ENCODE data around the gene HJV.

HJV gene

DNA sequence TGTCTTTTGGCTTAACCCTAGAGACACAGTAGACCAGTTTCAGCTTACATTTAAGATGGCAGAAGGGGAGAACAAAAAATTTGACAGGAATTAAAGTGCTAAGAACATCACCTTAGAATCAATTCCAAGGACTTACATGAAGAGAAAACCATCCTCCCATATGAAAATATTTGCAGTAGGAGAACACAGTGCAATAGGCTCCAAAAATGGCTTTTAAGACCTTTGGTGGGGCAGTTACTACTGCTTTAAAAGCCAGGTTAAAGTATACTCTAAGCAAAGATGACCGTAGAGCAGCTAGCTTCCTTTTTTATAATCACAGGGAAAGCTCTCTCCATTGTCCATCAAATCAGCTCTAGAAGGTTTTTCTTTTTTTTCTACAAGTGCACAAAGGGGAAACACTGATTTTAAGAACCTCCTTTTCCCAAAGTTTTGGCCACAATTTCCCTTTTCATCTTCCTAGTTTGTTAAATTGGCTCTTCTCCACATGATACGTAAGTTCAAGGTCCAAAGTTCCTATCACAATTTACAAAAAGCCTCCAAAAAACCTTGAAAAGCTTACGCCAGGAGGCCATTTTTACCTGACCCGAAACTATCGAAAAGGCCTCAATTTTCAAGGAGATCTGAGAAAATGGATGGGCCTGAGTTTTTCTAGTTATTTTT is 28.4 kb downstream of the HJV start:
- DNase-seq (ENCODE audit: low read depth): no peak

DNA sequence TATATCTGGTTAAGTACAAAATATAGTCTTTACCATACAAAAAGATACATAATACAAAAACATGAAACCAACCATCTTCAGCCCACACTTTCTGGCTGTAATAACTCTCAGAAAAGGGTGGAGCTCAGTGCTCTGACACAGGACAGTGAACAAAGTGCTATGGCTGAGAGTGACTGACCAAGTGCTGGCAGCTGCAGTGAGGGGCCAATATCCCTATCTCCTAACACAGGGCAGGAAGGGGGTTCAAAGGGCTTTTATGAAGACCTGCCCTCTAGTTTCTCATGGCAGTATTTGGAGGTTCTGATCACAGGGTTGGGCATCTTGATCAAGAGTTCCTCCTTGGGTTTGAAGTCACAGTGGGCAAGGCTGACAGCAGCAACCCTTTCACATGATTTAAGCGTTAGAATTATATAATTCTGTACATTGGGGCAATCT is 29.0 kb downstream of the HJV start:
- no peak for DNase-seq (ENCODE audit: low read depth)

DNA sequence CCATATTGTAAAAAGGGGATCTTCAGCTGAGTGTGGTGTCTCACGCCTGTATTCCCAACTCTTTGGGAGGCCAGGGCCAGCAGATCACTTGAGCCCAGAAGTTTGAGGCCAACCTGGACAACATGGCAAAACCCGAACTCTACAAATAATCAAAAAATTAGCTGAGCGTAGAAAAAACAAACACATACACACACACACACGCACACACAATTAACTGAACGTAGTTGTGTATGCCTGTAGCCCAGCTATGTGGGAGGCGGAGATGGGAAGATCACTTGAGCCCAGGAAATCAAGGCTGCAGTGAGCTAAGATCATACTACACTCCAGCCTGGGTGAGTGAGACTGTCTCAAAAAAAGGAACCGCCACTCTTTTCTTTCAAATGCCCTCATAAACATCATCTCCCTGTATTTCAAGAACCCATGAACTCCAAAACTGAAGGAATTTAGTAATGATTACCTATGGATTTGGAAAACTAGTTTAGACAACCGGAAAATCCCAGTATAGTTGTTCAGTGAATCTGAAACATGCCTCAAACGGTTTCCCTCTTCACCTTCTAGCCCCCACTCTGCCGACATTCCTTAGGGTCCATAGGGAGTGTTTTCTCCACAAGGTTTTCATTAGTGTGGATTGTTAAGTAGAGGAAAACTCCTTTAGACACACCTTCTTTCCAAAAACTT is 29.7 kb downstream of the HJV start:
- no peak for DNase-seq (ENCODE audit: low read depth)

DNA sequence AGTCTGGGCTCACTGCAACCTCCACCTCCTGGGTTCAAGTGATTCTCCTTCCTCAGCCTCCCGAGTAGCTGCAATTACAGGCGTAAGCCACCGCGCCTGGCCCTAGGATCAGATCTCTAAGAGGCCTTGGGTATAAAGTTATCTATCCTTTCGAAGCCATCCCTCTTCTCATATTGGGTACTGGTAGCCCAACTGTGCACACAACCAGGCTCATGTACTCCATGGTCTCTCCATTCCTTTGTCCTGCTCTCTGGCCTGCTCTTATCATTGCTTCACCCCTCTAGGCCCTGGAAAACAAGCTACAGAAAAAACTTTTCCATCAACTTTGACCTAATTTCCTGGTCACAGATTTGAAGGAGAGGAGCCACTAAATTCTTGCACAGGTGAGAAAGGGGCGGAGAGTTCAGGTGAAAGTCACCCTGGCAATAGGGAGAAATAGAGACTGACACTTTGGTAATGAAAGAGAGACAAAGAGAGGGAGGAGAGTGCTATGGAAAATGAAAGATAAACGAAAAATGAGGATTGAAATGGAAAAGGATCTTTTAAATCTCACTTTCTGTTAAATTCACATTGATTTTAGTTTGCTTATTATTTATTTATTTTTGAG is 31.2 kb downstream of the HJV start:
- DNase-seq (ENCODE audit: low read depth): no peak

DNA sequence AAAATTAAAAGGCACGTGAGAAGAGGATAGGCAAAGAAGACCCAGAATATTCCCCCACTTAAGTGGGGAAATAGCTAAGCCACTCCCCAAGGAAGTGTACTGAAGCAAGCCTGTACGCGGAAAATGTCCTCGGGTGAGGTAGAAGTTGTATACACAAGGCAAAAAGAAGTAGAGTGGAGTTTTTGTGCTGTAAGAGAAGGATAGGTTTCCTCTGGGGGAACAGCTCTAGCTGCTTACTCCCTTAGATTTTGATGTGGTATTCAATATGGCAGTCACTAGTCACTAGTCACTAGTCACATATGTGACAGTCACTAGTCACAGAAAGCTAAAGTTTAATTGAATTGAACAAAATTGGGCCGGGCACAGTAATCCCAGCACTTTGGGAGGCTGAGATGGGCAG is 32.8 kb downstream of the HJV start:
- DNase-seq (ENCODE audit: low read depth): no peak

DNA sequence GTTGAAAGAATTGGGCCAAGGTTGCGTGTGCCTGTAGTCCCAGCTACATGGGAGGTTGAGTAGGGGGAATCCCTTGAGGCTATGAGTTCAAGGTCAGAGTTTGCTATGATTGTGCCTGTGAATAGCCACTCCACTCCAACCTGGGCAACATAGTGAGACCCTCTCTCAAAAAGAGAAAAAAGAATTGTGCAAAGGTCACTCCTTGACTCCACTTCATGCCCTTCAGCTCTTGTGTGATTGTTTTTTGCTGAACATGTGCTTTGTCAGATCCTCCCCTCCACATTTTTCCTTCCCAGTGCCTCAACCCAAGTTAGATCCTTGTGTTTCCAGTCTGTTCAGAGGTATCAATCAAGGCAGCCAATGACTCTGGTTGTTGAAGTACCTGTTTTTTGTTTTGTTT is 33.6 kb downstream of the HJV start:
- DNase-seq (ENCODE audit: low read depth): no peak

DNA sequence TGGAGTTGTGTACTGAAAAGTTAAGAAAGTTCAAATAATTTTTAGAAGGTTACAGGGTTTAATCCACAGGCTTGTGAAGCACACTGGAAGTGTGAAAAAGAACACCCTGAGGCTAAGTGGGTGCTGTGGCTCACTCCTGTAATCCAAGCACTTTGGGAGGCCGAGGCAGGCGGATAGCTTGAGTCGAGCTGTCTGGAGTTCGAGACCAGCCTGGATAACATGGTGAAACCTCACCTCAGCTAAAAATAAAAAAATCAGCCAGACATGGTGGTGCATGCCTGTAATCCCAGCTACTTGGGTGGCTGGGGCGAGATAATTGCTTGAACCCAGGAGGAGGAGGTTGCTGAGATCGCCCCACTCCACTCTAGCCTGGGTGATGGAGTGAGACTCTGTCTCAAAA is 35.0 kb downstream of the HJV start:
- no peak for DNase-seq (ENCODE audit: low read depth)

DNA sequence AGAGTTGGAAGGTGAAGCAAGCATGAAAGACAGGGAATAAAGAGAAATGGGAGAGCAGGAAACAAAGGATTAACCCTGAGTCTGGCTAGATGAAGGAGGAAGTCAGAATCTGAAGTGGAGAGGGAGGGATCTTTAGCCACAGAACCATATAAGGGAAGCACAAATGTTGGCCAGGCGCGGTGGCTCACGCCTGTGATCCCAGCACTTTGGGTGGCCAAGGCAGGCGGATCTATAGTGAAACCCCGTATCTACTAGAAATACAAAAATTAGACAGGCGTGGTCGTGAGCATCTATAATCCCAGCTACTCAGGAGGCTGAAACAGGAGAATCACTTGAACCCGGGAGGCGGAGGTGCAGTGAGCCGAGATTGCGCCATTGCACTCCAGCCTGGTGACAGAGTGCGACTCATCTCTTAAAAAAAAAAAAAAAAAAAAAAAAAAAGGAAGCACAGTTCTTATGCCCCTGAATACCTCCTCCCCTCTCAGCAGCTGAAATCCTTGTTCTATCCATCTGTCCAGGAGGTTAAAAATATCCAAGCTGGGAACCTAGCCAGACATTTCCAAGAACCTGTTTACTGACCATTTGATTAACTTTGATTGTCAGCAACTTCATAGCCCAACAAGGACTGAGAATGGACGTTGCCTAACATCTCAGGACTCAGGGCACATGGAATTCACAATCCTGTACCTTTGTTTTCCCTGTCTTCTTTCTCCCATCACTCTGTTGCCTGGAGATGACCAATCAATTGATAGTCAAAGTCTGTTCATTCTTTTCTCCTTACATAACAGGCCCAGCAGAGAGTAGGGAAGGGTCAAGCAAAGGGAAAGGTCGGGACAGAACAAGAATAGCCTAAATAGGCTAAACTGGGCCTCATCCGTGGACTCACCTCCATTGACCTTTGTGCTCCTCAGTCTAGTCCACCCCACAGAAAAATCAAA is 35.8 kb downstream of the HJV start:
- DNase-seq (ENCODE audit: low read depth): no peak

DNA sequence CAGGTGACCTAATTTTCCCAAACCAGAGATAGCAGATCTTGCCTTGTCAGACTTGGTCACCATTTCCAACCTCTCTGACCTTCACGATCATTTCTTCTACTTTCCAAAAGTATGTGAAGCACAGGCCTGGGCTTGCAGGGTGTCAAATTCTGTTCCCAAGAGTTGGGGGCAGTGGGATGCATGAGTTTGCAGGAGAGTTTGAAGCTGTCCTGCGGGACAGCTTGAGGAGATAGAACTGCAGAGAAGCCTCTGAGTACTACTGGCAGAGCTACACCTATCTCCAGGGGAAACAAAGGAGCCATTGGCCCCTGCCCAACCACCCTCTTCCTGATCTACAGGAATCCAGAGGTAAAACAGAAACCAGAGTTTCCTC is 36.4 kb downstream of the HJV start:
- DNase-seq (ENCODE audit: low read depth): no peak

DNA sequence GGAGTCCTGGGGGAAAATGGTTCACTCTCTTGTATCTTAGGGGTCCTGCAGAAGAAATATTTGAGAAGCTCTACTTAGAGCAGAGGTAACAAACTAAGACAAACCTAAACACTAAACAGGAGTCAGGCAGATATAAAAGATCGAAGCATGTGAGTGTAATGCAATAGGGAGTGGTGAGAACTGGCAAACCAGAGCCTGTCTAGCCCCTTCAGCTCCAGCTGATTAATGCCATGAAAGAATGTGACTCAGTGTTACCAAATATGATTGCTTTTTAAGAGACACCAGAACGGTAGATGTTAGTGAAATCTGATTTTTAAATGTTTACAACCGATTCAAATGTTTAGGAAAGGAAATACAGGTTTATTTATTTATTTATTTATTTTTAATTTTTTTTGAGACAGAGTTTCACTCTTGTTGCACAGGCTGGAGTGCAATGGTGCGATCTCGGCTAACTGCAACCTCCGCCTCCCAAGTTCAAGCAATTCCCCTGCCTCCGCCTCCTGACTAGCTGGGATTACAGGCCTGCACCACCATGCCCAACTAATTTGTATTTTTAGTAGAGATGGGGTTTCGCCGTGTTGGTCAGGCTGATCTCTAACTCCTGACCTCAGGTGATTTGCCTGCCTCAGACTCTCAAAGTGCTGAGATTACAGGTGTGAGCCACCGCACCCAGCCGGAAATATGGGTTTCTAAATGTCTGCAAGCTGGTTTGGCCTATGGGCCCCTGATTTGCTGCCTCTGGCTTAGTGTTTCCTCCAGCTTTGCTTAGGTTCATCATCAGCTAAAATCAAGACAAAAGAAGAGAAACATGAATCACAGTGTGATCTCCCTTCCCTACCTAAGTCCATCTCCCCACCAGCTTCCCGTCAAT is 37.3 kb downstream of the HJV start:
- no peak for DNase-seq (ENCODE audit: low read depth)

DNA sequence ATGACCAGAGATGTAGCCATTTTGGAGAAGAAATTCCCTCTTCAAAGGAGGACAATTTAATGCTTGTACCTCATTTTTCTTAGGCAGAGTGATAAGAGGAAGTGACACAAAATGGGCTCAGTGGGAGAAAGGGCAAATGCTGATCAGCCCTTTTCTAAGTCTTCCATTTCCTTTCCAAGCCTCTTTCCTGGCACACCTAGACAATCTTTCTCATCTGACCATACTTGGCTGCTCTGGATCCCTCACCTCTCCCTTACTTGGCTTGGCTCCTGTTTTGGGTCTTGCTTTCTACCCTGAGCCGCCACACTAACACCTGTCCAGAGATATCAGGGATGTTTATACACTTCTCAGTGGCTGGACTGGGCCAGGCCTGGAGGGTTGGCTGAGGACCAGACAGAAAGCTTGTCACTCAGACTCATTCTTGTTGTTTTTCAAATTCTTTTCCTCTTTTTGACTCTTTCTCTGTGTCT is 38.3 kb downstream of the HJV start:
- no peak for DNase-seq (ENCODE audit: low read depth)

DNA sequence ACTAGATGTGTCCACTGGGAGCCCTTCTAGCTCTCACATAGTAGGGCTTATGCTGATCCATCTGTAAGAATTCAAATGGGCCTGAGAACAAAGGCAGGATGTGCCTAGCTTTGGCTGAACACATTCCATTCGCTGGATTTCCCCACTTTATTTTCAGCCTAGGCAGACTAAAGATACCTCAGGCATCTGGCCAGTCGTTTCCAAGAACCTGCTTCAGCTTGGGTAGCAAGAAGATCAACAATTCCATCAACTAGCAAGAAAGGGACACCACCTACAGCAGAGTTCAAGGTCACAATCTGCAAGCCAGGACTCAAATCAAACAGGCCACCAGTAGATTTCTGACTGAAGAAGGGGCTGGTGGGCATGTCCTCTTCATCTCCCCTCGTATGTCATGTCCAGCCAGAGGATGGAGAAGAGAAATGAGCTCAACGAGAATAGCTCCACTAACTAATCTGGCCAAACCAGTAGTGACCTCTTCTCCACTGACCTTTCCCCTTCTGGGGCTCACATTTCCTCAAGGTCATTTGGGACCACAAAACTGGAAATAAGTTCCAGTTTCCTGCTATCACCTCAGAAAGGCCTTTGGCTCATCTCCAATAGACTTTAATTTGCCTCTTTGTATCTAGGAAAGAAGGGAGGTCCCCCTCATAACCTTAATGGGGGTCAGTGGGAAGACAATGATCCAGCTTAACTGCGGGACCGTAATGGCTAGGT is 39.4 kb downstream of the HJV start:
- no peak for DNase-seq (ENCODE audit: low read depth)

DNA sequence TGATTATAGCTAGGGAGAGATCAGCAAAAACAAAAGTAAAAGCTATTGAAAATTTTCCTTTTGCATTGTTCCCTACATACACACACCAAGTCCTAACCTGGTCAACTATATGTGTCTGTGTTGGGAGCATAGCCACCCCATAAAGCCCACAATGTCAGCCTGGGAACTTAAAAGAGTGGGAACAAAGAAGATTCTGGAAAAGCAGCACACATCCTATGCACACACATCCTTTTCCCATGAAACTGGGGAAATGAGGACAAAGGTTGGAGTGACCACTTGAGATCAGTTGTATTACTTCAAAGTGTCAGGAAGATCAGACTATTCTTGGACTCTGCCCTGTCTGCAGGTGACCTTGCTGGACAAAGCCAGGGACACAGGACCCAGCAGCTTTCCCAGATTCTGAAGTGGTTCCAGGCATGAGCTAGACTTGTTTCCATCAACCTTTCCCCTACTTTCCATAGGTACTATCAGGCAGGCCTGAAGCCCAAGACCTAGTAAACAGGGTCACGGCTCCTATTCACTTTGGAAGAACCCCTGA is 41.0 kb downstream of the HJV start:
- no peak for DNase-seq (ENCODE audit: low read depth)

DNA sequence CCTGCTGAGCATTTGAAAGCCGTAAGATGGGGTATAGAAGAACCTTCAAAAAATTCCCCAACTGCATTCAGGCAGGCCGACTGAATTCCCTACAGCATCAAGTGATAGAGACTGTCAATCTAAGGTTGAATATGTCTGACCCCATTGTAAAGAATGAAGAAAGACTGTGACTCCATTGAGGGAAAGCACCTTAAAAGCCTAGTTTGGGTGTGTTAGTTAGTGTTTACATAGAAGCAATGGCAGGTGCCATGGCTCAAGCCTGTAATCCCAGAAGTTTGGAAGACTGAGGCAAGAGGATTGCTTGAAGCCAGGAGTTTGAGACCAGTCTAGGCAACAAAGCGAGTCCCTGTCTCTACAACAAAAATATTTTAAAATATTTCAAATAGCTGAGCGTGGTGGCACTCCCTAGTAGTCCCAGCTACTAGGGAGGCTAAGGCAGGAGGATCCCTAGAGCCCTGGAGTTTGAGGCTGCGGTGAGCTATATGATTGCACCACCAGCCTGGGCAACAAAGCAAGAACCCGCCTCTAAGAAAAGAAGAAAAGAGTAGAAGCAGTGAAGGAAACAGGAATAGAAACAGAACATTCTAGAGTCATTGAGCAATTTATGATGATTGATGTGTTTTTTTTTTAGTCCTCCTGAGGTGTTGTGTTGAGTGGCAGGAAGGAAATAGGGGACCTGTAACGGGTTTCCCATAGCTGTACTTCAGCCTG is 41.6 kb downstream of the HJV start:
- DNase-seq (ENCODE audit: low read depth): no peak

DNA sequence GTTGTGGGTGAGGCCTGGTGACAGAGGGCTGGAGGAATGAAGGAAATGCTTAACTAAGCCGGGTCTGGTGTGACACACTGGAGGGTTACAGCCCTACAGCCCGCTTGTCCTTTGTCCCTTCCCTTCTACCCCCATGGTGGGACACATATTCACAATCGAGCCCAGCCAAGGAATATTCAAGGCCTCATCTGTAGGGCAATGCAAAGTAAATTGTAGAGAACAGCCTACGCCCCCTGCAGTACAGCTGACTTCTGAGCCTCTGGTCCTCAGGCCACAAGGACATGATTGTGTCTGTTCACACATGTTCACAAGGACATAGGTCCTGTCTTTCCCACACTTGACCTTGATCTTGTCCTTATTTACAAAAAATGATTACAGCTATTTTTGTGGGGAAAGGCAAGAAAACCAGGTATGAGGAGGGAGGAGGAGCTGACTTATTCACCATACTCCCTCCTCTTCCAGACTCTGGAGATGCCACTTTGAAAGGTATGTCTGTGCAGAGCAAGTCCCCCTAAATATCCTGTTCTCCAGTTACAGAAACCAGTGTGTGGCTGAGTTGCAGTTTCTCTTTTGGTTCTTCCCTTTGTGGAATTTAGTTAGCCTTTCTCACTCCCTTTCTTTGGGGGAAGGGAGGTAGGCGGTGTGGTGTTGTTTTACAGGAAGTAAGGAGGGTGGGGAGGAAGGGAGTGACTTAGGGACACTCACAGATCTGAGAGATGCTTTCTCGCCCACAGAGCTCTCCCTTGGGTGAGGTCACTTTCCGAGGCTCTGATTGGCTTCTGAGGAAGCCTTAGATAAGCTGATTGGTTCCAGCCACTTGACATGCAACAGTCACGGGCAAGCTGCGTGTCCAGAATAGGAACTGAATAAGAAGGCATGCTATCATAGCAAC is 42.4 kb downstream of the HJV start:
- DNase-seq (ENCODE audit: low read depth): peak; percentile 61

DNA sequence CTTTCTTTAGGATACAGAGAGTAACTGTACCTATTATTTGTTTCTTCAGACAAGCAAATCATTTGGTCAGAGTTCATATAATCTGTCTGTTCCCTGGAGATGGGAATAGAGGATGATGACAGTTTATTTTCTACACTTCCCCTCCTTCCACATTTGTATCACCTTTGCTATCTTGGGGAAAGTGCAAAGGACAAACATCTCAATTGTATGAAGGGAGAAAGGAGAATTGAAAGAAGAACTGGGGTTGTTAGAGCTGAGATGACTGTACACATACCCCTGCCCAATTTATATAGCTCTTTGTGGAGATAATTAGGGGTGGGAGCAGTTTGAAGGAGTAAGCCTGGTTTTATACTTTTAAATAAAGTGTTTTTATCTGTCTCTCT is 43.1 kb downstream of the HJV start:
- no peak for DNase-seq (ENCODE audit: low read depth)

DNA sequence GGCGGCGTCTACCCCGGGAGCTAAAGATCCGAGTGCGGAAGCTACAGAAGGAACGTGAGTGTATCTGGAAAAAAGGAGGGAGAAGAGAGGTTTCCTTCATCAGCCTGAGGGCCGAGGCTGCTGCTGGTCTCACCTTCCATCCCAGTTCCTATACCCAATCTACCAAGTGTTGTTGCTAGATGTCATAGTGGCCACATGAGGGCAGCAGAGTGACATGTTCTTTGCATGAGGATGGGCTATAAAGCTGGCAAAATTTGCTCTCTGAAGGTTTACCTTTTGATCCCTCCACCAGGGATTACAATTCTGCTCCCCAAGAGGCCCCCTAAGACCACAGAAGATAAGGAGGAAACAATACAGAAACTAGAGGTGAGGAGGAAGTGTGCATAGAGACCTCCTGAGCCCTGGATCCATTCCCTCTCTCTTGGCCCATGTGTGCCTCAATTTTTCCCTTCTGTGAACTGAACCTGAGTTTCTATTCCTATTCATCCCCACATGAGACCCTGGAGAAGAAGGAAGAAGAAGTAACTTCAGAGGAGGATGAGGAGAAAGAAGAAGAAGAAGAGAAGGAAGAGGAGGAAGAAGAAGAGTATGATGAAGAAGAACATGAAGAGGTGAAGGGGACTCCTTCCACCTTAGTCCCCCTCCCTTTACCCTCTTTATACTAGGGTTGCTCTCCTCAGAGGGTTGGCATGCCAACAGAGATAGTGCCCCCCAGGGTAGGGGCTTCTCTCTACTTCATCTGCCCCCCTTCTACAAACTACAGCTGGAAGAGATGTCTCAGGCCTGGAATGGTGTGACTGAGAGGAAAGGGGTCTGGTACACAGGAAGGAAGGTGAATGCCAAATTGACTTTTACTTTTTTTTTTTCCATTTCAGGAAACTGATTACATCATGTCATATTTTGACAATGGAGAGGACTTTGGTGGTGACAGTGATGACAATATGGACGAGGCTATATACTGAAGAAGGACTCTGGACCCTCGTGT is 43.8 kb downstream of the HJV start:
- peak; percentile 61 for DNase-seq (ENCODE audit: low read depth)

DNA sequence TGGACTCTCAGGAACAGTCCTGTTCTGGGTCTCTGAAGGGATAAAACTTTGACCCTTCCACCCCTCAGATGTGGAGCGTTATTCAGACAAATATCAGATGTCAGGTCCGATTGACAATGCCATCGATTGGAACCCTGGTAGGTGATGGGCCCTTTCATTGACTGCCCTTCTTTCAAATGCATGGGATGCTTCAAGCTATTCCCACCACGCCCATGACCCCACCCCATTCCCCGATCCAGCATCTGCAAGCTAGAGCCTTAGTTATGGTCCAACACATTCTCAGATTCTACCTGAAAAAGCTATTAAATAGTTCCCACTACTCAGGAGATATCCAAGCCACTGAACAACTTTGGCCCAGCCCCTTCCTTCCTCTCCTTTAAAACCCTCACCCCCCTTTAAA is 44.5 kb downstream of the HJV start:
- DNase-seq (ENCODE audit: low read depth): no peak
